NCI-H2081 treated with DMSO at 0.1 percent for 48 hours (cell line): Measurements from ENCODE around the gene MOB3C.

Source experiments
- DNase-seq: peaks from one replicate; lab custom pipeline; 2025; lab: John Stamatoyannopoulos, UW

The MOB3C gene

DNA sequence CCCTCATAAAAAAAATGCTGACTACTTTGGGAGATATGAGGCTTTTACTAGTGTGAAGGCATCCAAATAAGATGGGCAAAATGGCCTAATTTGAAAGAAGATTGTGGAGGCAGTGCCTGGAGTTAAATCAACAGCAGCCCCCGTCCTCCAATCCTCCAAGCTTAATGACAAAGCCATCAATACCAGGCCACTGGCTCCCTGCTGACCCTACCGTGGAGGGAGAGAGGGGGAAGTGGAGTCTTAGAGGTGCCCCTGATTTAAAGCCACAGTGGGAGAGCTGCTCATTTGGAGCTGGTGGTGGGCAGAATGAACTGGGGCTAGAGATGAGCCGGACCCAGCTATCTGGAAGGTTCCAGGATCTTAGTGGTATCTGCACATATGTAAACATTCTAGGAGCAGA is 40.8 kb downstream of the MOB3C start:
- DNase-seq: no peak

- peak; percentile 65 for DNase-seq
These were observed 41.3 kb downstream of the MOB3C start for GRCh38 chr1:46575300-46575699.

DNA sequence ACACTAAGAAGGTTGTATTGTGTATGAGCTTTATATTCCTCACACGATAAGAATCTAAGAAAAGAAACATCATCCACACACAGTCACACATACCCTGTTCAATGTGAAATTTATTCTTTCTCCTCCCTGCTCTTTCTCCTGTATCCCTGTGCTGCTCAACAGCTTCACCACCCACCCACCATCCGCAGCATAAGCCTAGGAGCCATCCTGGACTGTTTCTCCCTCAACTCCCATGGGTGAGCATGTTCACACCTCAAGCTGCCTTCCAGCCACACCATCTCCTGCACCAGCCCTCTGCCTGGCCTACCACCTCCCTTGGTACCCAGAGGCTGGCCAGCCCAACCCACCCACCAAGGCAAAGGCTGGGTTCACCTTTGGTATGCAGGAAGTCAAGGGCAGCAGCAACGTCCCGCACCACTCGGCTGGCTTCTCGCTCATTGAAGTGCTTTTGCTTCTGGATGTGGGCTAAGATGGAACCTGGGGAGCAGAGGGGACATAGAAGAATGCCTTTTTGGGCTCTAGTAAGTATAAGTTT is 44.9 kb downstream of the MOB3C start:
- DNase-seq: no peak

GRCh38 chr1:46569884-46570725 is 46.5 kb downstream of the MOB3C start:
- no peak for DNase-seq

GRCh38 chr1:46569116-46569515 is 47.5 kb downstream of the MOB3C start:
- DNase-seq: no peak

DNA sequence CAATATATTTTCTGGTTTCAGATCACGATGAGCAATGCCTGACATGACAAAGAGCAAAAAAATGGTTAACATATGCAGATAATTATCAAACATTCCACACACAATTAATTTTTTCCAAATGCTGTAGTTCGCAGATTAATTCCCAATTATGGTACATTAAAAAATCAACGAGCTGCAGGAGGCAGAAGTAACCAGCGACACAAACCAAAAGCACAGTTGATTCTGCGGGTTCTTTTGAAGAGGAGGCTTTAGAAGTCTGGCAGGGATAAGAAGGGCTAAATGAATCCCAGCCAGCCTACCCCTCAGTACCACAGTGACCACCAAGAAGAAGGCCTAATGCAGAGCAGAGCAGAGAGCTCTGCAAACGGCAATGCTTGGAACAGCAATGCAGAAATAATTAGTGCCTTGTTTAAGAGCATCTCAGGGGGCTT is 48.1 kb downstream of the MOB3C start:
- DNase-seq: no peak

- no peak for DNase-seq
These were observed 53.3 kb downstream of the MOB3C start for GRCh38 chr1:46563341-46563740.

GRCh38 chr1:46562498-46562897 is 54.1 kb downstream of the MOB3C start:
- no peak for DNase-seq

- DNase-seq: no peak
These were observed 57.6 kb downstream of the MOB3C start for GRCh38 chr1:46558966-46559365.

GRCh38 chr1:46558141-46558963 is 58.3 kb downstream of the MOB3C start:
- DNase-seq: no peak
